Measurements from ENCODE around the gene PAPSS1. TPM values are rescaled to one million over a fixed set of nuclear protein-coding genes. Genes with fewer than 3 reads are reported as not detected.

Gene PAPSS1
- total RNA-seq, 6 experiments from 2014 or later: 3.7 to 7.6 (median 6.8) TPM

GRCh38 chr4:107618656-107619055 is 101.4 kb downstream of the PAPSS1 start:
- no peaks in the 10 kb centered on the region for H3K9me3 ChIP-seq
- H3K27ac ChIP-seq: no peak overlapping the region
- H3K4me1 ChIP-seq: no peaks in the 10 kb centered on the region
- H3K36me3 ChIP-seq: no peaks in the 10 kb centered on the region
- no peaks in the 10 kb centered on the region for H3K27me3 ChIP-seq
- ATAC-seq (no peak), DNase-seq (no peak)
- no peak for TF ChIP-seq CTCF (IDR thresholded peaks at IDR 0.05)
- TF ChIP-seq POLR2A (IDR thresholded peaks at IDR 0.05): no peak
- intact Hi-C loops (cut with DNase I): no loop called here
- no peak overlapping the region for H3K4me3 ChIP-seq

- intact Hi-C loops (cut with DNase I): no loop called here
- no peaks in the 10 kb centered on the region for H3K27me3 ChIP-seq
- H3K27ac ChIP-seq: no peak overlapping the region
- TF ChIP-seq CTCF (IDR thresholded peaks at IDR 0.05) (no peak), POLR2A (IDR thresholded peaks at IDR 0.05) (no peak)
- no peaks in the 10 kb centered on the region for H3K4me1 ChIP-seq
- ATAC-seq (no peak), DNase-seq (no peak)
- no peak overlapping the region for H3K4me3 ChIP-seq
- H3K36me3 ChIP-seq: no peaks in the 10 kb centered on the region
- 89% methylated on average over 2 of the region's 3 CpGs for WGBS (ENCODE audit: insufficient coverage, low coverage, low lambda C conversion rate, missing lambda C conversion rate)
- no peaks in the 10 kb centered on the region for H3K9me3 ChIP-seq
These were observed 103.1 kb downstream of the PAPSS1 start for GRCh38 chr4:107616838-107617389.

- Histone ChIP-seq H3K9me3 (no peaks in the 10 kb centered on the region), H3K27ac (no peak overlapping the region), H3K4me3 (no peak overlapping the region), H3K27me3 (no peaks in the 10 kb centered on the region), H3K36me3 (no peaks in the 10 kb centered on the region), H3K4me1 (no peaks in the 10 kb centered on the region)
- intact Hi-C loops (cut with DNase I): no loop called here
- no peak for DNase-seq
- ATAC-seq: no peak
- TF ChIP-seq CTCF (IDR thresholded peaks at IDR 0.05) (no peak), POLR2A (IDR thresholded peaks at IDR 0.05) (no peak)
- WGBS (ENCODE audit: insufficient coverage, low coverage, low lambda C conversion rate, missing lambda C conversion rate): no CpG with 5 or more reads among the region's 1 CpG
These were observed 104.2 kb downstream of the PAPSS1 start for GRCh38 chr4:107615809-107616208.

- Histone ChIP-seq H3K27ac (no peak overlapping the region), H3K36me3 (no peaks in the 10 kb centered on the region), H3K9me3 (no peaks in the 10 kb centered on the region), H3K27me3 (no peaks in the 10 kb centered on the region), H3K4me3 (no peak overlapping the region), H3K4me1 (no peaks in the 10 kb centered on the region)
- no peak for DNase-seq
- TF ChIP-seq POLR2A (IDR thresholded peaks at IDR 0.05): no peak
- no peak for TF ChIP-seq CTCF (IDR thresholded peaks at IDR 0.05)
- 66% methylated on average over 4 of the region's 4 CpGs for WGBS (ENCODE audit: insufficient coverage, low coverage, low lambda C conversion rate, missing lambda C conversion rate)
- intact Hi-C loops (cut with DNase I): no loop called here
- ATAC-seq: no peak
These were observed 116.6 kb downstream of the PAPSS1 start for GRCh38 chr4:107603430-107603829.

- no peak overlapping the region for H3K27ac ChIP-seq
- no peak overlapping the region for H3K4me3 ChIP-seq
- intact Hi-C loops (cut with DNase I): no loop called here
- no peaks in the 10 kb centered on the region for H3K9me3 ChIP-seq
- H3K4me1 ChIP-seq: no peaks in the 10 kb centered on the region
- no peak for TF ChIP-seq POLR2A (IDR thresholded peaks at IDR 0.05)
- TF ChIP-seq CTCF (IDR thresholded peaks at IDR 0.05): no peak
- no peaks in the 10 kb centered on the region for H3K36me3 ChIP-seq
- no peaks in the 10 kb centered on the region for H3K27me3 ChIP-seq
- DNase-seq: no peak
- ATAC-seq: no peak
These were observed 119.1 kb downstream of the PAPSS1 start for GRCh38 chr4:107600983-107601382.

All from right lobe of liver (tissue), 6 donors.